ENCODE results near the gene HIVEP3. TPM values are rescaled to one million over a fixed set of nuclear protein-coding genes. Genes with fewer than 3 reads are reported as not detected.

Gene HIVEP3
- polyA plus RNA-seq, 1 donor (not counting 4 experiments of a cell fraction or from before 2014, with no cell fraction given), result 1.1 TPM

GRCh38 chr1:41709873-41710272 lies 208.8 kb downstream of the HIVEP3 start:
- H3K79me2 ChIP-seq (ENCODE audit: control insufficient read depth, insufficient read depth, low read length), result no peaks in the 10 kb centered on the region
- H3K4me1 ChIP-seq (ENCODE audit: control insufficient read depth, extremely low read depth, insufficient read depth, low read length), result peaks cover 14% of the 10 kb centered on the region
- H3K27me3 ChIP-seq (ENCODE audit: control insufficient read depth, extremely low read depth, insufficient read depth, low read length), result peaks cover 4% of the 10 kb centered on the region
- H3K4me3 ChIP-seq (ENCODE audit: control insufficient read depth in 2 of 3, extremely low read depth in 1 of 3, insufficient read depth in 2 of 3, low read depth in 1 of 3, low read length in 3 of 3), result no peak overlapping the region
- H3K9ac ChIP-seq (ENCODE audit: control insufficient read depth, extremely low read depth, insufficient read depth, low read length), result no peak overlapping the region
- no peak for TF ChIP-seq EZH2 (IDR thresholded peaks at IDR 0.05; ENCODE audit: low read length)
- TF ChIP-seq CTCF (optimal IDR thresholded peaks at IDR 0.05 in 1 of 3, IDR thresholded peaks at IDR 0.05 in 1 of 3, conservative IDR thresholded peaks at IDR 0.05 in 1 of 3; ENCODE audit: extremely low read depth in 1 of 3, insufficient read depth in 2 of 3, low read length in 3 of 3), result no peak
- H3K36me3 ChIP-seq (ENCODE audit: control insufficient read depth in 2 of 2, extremely low read depth in 1 of 2, insufficient read depth in 2 of 2, low read length in 2 of 2), result no peaks in the 10 kb centered on the region
- no peaks in the 10 kb centered on the region for H3K9me3 ChIP-seq (ENCODE audit: control insufficient read depth, low read depth, low read length)
- H3K9me1 ChIP-seq (ENCODE audit: control insufficient read depth, extremely low read depth, insufficient read depth, low read length), result no peaks in the 10 kb centered on the region
- H2AFZ ChIP-seq (ENCODE audit: control insufficient read depth, low read length), result no peak overlapping the region
- dilution Hi-C loops (cut with MboI; ENCODE audit: extremely low pct_ligation_motif_present, low sequenced_read_pairs), result no loop called here
- DNase-seq (ENCODE audit: low read depth, low spot score) (no peak), FAIRE-seq (no peak)
- H4K20me1 ChIP-seq (ENCODE audit: control insufficient read depth, extremely low read depth, insufficient read depth, low read length), result no peaks in the 10 kb centered on the region
- H3K27ac ChIP-seq (ENCODE audit: control insufficient read depth, insufficient read depth, low read length), result no peak overlapping the region
- no peak overlapping the region for H3K4me2 ChIP-seq (ENCODE audit: control insufficient read depth, extremely low read depth, insufficient read depth, low read depth, low read length)

- dilution Hi-C loops (cut with MboI; ENCODE audit: extremely low pct_ligation_motif_present, low sequenced_read_pairs), result no loop called here
- H3K9ac ChIP-seq (ENCODE audit: control insufficient read depth, extremely low read depth, insufficient read depth, low read length), result no peak overlapping the region
- no peak overlapping the region for H2AFZ ChIP-seq (ENCODE audit: control insufficient read depth, low read length)
- H3K27ac ChIP-seq (ENCODE audit: control insufficient read depth, insufficient read depth, low read length), result no peak overlapping the region
- no peaks in the 10 kb centered on the region for H3K9me1 ChIP-seq (ENCODE audit: control insufficient read depth, extremely low read depth, insufficient read depth, low read length)
- H3K27me3 ChIP-seq (ENCODE audit: control insufficient read depth, extremely low read depth, insufficient read depth, low read length), result peaks cover 4% of the 10 kb centered on the region
- no peak overlapping the region for H3K4me3 ChIP-seq (ENCODE audit: control insufficient read depth in 2 of 3, extremely low read depth in 1 of 3, insufficient read depth in 2 of 3, low read depth in 1 of 3, low read length in 3 of 3)
- H3K79me2 ChIP-seq (ENCODE audit: control insufficient read depth, insufficient read depth, low read length), result no peaks in the 10 kb centered on the region
- H4K20me1 ChIP-seq (ENCODE audit: control insufficient read depth, extremely low read depth, insufficient read depth, low read length), result no peaks in the 10 kb centered on the region
- no peak overlapping the region for H3K4me2 ChIP-seq (ENCODE audit: control insufficient read depth, extremely low read depth, insufficient read depth, low read depth, low read length)
- no peak for FAIRE-seq
- TF ChIP-seq EZH2 (IDR thresholded peaks at IDR 0.05; ENCODE audit: low read length), result no peak
- no peak for TF ChIP-seq CTCF (optimal IDR thresholded peaks at IDR 0.05 in 1 of 3, IDR thresholded peaks at IDR 0.05 in 1 of 3, conservative IDR thresholded peaks at IDR 0.05 in 1 of 3; ENCODE audit: extremely low read depth in 1 of 3, insufficient read depth in 2 of 3, low read length in 3 of 3)
- no peaks in the 10 kb centered on the region for H3K36me3 ChIP-seq (ENCODE audit: control insufficient read depth in 2 of 2, extremely low read depth in 1 of 2, insufficient read depth in 2 of 2, low read length in 2 of 2)
- no peak for DNase-seq (ENCODE audit: low read depth, low spot score)
- H3K9me3 ChIP-seq (ENCODE audit: control insufficient read depth, low read depth, low read length), result no peaks in the 10 kb centered on the region
- peaks cover 14% of the 10 kb centered on the region for H3K4me1 ChIP-seq (ENCODE audit: control insufficient read depth, extremely low read depth, insufficient read depth, low read length)
These were observed 209.4 kb downstream of the HIVEP3 start for GRCh38 chr1:41709331-41709730.

Measured in keratinocyte (primary cell).